NCI-H748 treated with DMSO at 0.1 percent for 48 hours (cell line): ENCODE results near the gene ITGAD.

Experiments
- DNase-seq: peaks from one replicate; lab custom pipeline; 2025; lab: John Stamatoyannopoulos, UW

Gene ITGAD

GRCh38 chr16:31475946-31476302, 82.8 kb downstream of the ITGAD start:
- no peak for DNase-seq
